OCI-LY1 (cell line): Measurements from ENCODE around the gene GABRG3.

Experiments used
- H2AFZ ChIP-seq: fragments of 200-600 bp; sonication (generic), shearing (Covaris generic); 2 replicates; pipeline ENCODE4 v1.6.0; 2014; ENCODE audit warnings: antibody characterized with exemption, mild to moderate bottlenecking, low read length
- H3F3A ChIP-seq: fragments of 200-600 bp; sonication (generic), shearing (Covaris generic); 2 replicates; pipeline ENCODE4 v1.6.0; 2014; ENCODE audit warnings: mild to moderate bottlenecking, antibody characterized with exemption, low read length, moderate library complexity; ENCODE audit not compliant: insufficient read depth
- H3K27ac ChIP-seq: fragments of 200-600 bp; sonication (generic); 2 replicates; pipeline ENCODE4 v1.5.1; 2014; ENCODE audit warnings: low read length, mixed run types, mild to moderate bottlenecking, low read depth; ENCODE audit not compliant: poor library complexity, severe bottlenecking
- H3K27me3 ChIP-seq: fragments of 200-600 bp; sonication (generic); 2 replicates; pipeline ENCODE4 v1.6.0; 2014; ENCODE audit warnings: antibody characterized with exemption, mild to moderate bottlenecking, low read length, moderate library complexity; ENCODE audit not compliant: insufficient read depth
- H3K36me3 ChIP-seq: fragments of 200-600 bp; sonication (generic); 2 replicates; pipeline ENCODE4 v1.6.1; 2014; ENCODE audit warnings: mild to moderate bottlenecking, antibody characterized with exemption, low read length, moderate library complexity, mixed read lengths; ENCODE audit not compliant: insufficient read depth
- H3K4me1 ChIP-seq: fragments of 200-600 bp; sonication (generic); 2 replicates; pipeline ENCODE4 v1.5.1; 2014; ENCODE audit warnings: mild to moderate bottlenecking, low read length, moderate library complexity; ENCODE audit not compliant: insufficient read depth, severe bottlenecking
- H3K4me2 ChIP-seq: fragments of 200-600 bp; sonication (generic), shearing (Covaris generic); 2 replicates; pipeline ENCODE4 v1.6.1; 2014; ENCODE audit warnings: low read length
- H3K4me3 ChIP-seq: fragments of 200-600 bp; sonication (generic); 2 replicates; pipeline ENCODE4 v1.5.1; 2014; ENCODE audit warnings: low read length, low read depth, mild to moderate bottlenecking, mixed read lengths; ENCODE audit not compliant: poor library complexity, severe bottlenecking
- H3K79me2 ChIP-seq: fragments of 200-600 bp; shearing (Covaris generic); 2 replicates; pipeline ENCODE4 v1.6.1; 2016; ENCODE audit warnings: mixed run types, low read length, mixed read lengths; ENCODE audit not compliant: insufficient read depth
- H3K9ac ChIP-seq: fragments of 200-600 bp; sonication (generic), shearing (Covaris generic); 2 replicates; pipeline ENCODE4 v1.6.1; 2014; ENCODE audit warnings: mild to moderate bottlenecking, low read length, mixed read lengths
- H3K9me2 ChIP-seq: fragments of 200-600 bp; sonication (generic), shearing (Covaris generic); 2 replicates; pipeline ENCODE4 v1.6.1; 2014; ENCODE audit warnings: low read depth, mild to moderate bottlenecking, low read length, mixed read lengths
- H3K9me3 ChIP-seq: fragments of 200-600 bp; shearing (Covaris generic); 2 replicates; pipeline ENCODE4 v1.6.1; 2014; ENCODE audit warnings: low read length, mixed read lengths
- H4K20me1 ChIP-seq: fragments of 200-600 bp; sonication (generic), shearing (Covaris generic); 2 replicates; pipeline ENCODE4 v1.6.0; 2016; ENCODE audit warnings: mild to moderate bottlenecking, low read length; ENCODE audit not compliant: insufficient read depth
- CTCF ChIP-seq: fragments of 200-600 bp; sonication (generic), shearing (Covaris generic); IDR thresholded peaks from 2 replicates; pipeline ENCODE4 v1.5.1; 2017; ENCODE audit warnings: mild to moderate bottlenecking, antibody characterized with exemption, low read length, moderate library complexity, mixed read lengths
- EZH2 ChIP-seq: fragments of 200-600 bp; sonication (generic), shearing (Covaris generic); IDR thresholded peaks from 2 replicates; pipeline ENCODE4 v1.8.0; 2017; ENCODE audit warnings: borderline replicate concordance, mixed run types, mild to moderate bottlenecking, antibody characterized with exemption, low read length, moderate library complexity, mixed read lengths

The GABRG3 gene

GRCh38 chr15:27089676-27090075 lies 118.7 kb downstream of the GABRG3 start:
- Histone ChIP-seq H3K4me3 (no peak overlapping the region), H3K27me3 (no peaks in the 10 kb centered on the region), H3K36me3 (no peaks in the 10 kb centered on the region), H3K4me1 (no peaks in the 10 kb centered on the region), H3K79me2 (no peaks in the 10 kb centered on the region), H3F3A (no peaks in the 10 kb centered on the region), H4K20me1 (no peaks in the 10 kb centered on the region), H3K9me3 (no peaks in the 10 kb centered on the region), H3K9me2 (no peaks in the 10 kb centered on the region), H3K9ac (no peak overlapping the region), H3K4me2 (no peak overlapping the region), H2AFZ (no peak overlapping the region), H3K27ac (no peak overlapping the region)
- no peak for TF ChIP-seq EZH2
- TF ChIP-seq CTCF: no peak

- no peaks in the 10 kb centered on the region for H3K36me3 ChIP-seq
- H3K9ac ChIP-seq: no peak overlapping the region
- no peak overlapping the region for H2AFZ ChIP-seq
- H3K4me3 ChIP-seq: no peak overlapping the region
- H3K27me3 ChIP-seq: no peaks in the 10 kb centered on the region
- H3F3A ChIP-seq: no peaks in the 10 kb centered on the region
- no peak overlapping the region for H3K4me2 ChIP-seq
- H3K4me1 ChIP-seq: no peaks in the 10 kb centered on the region
- TF ChIP-seq CTCF: no peak
- TF ChIP-seq EZH2: no peak
- no peaks in the 10 kb centered on the region for H4K20me1 ChIP-seq
- no peaks in the 10 kb centered on the region for H3K79me2 ChIP-seq
- no peak overlapping the region for H3K27ac ChIP-seq
- no peaks in the 10 kb centered on the region for H3K9me3 ChIP-seq
- H3K9me2 ChIP-seq: no peaks in the 10 kb centered on the region
Measured at GRCh38 chr15:27091270-27091940, 120.4 kb downstream of the GABRG3 start.

GRCh38 chr15:27092390-27092789 lies 121.4 kb downstream of the GABRG3 start:
- H3K4me2 ChIP-seq: no peak overlapping the region
- H3K9ac ChIP-seq: no peak overlapping the region
- no peaks in the 10 kb centered on the region for H3K36me3 ChIP-seq
- H3K27me3 ChIP-seq: no peaks in the 10 kb centered on the region
- no peak overlapping the region for H3K4me3 ChIP-seq
- H3K9me3 ChIP-seq: no peaks in the 10 kb centered on the region
- H3K4me1 ChIP-seq: no peaks in the 10 kb centered on the region
- no peaks in the 10 kb centered on the region for H4K20me1 ChIP-seq
- no peak overlapping the region for H2AFZ ChIP-seq
- H3K27ac ChIP-seq: no peak overlapping the region
- no peak for TF ChIP-seq EZH2
- no peak for TF ChIP-seq CTCF
- no peaks in the 10 kb centered on the region for H3K79me2 ChIP-seq
- no peaks in the 10 kb centered on the region for H3F3A ChIP-seq
- H3K9me2 ChIP-seq: no peaks in the 10 kb centered on the region
